B cell (primary cell): Measurements from ENCODE around the gene ADAMTS13. TPM values are rescaled to one million over a fixed set of nuclear protein-coding genes. Genes with fewer than 3 reads are reported as not detected.
A peak's percentile ranks its signal among the peaks of the same experiment; 100 is the strongest.

Experiments used
- ATAC-seq: fragments of 200-7000 bp; cut with Tn5 transposase; one replicate; pipeline ENCODE4 v1.10.0; 2021; ENCODE audit warnings: low read depth, mild to moderate bottlenecking, moderate number of reproducible peaks, moderate library complexity
- CTCF ChIA-PET: fragments of 350-600 bp; sonication (Branson Sonifier 250); formaldehyde crosslinking; loops from one replicate; lab custom pipeline; 2021; ENCODE audit warnings: antibody characterized with exemption, inconsistent platforms; lab: Charles Lee
- POLR2A ChIA-PET: fragments of 350-600 bp; sonication (Branson Sonifier 250); formaldehyde crosslinking; loops from one replicate; lab custom pipeline; 2021; ENCODE audit warnings: antibody characterized with exemption; lab: Charles Lee
- DNase-seq: peaks from one replicate; pipeline ENCODE4 v3.0.0; 2013
- H2AFZ ChIP-seq: 2 replicates; pipeline ENCODE4 v1.6.1; 2012; ENCODE audit warnings: mild to moderate bottlenecking, low read depth, low read length; ENCODE audit not compliant: insufficient read depth, poor library complexity, severe bottlenecking
- H3K27ac ChIP-seq, 2 donors: 1 replicate in 1 of 2; 2 replicates in 1 of 2; pipeline ENCODE4 v1.5.1; 2012 to 2013; ENCODE audit warnings: low read length in 2 of 2, mild to moderate bottlenecking in 2 of 2, moderate library complexity in 1 of 2
- H3K27me3 ChIP-seq, 4 experiments: fragments of 200-600 bp in 1 of 4; sonication (generic) in 1 of 4; replicated peaks in 1 of 4; 1 replicate in 2 of 4; 2 replicates in 2 of 4; pipeline versions ENCODE4 v1.6.1 to v1.7.0; 2013 to 2016; ENCODE audit warnings: low read length in 3 of 4, mild to moderate bottlenecking in 2 of 4, mixed read lengths in 1 of 4, moderate library complexity in 1 of 4; ENCODE audit not compliant: insufficient read depth in 4 of 4, control insufficient read depth in 3 of 4; ENCODE audit errors: control extremely low read depth in 1 of 4
- H3K36me3 ChIP-seq, 2 experiments: replicated peaks in 1 of 2; 1 replicate in 1 of 2; 2 replicates in 1 of 2; pipeline versions ENCODE4 v1.6.1 to v1.7.1; 2013; ENCODE audit warnings: low read length in 1 of 2; ENCODE audit not compliant: insufficient read depth in 2 of 2, control insufficient read depth in 1 of 2; ENCODE audit errors: control extremely low read depth in 1 of 2, extremely low read depth in 1 of 2
- H3K4me1 ChIP-seq, 2 donors: fragments of 200-600 bp in 1 of 2; sonication (generic) in 1 of 2; 1 replicate in 1 of 2; 2 replicates in 1 of 2; pipeline versions ENCODE4 v1.5.1 to v1.6.1; 2013 to 2017; ENCODE audit warnings: low read length in 2 of 2; ENCODE audit not compliant: control insufficient read depth in 2 of 2, insufficient read depth in 2 of 2
- H3K4me2 ChIP-seq: replicated peaks from 2 replicates; pipeline ENCODE3; 2012; ENCODE audit warnings: mild to moderate bottlenecking, low read depth, low read length; ENCODE audit not compliant: poor library complexity, severe bottlenecking
- H3K4me3 ChIP-seq, 5 experiments: fragments of 200-600 bp in 1 of 5; sonication (generic) in 1 of 5; 1 replicate in 3 of 5; 2 replicates in 2 of 5; pipeline versions ENCODE4 v1.5.1 to v1.7.0; 2011 to 2016; ENCODE audit warnings: low read length in 4 of 5, mild to moderate bottlenecking in 4 of 5, low read depth in 2 of 5, control low read depth in 1 of 5, moderate library complexity in 1 of 5; ENCODE audit not compliant: insufficient read depth in 1 of 5; ENCODE audit errors: control extremely low read depth in 1 of 5, extremely low read depth in 1 of 5
- H3K79me2 ChIP-seq: fragments of 200-600 bp; sonication (generic); one replicate; pipeline ENCODE4 v1.6.0; 2016; ENCODE audit warnings: low read length; ENCODE audit not compliant: control insufficient read depth, insufficient read depth
- H3K9ac ChIP-seq: fragments of 200-600 bp; sonication (generic); 2 replicates; pipeline ENCODE4 v1.6.1; 2017; ENCODE audit warnings: mild to moderate bottlenecking, low read length, moderate library complexity
- H3K9me3 ChIP-seq, 3 donors: one replicate each; pipeline versions ENCODE4 v1.6.1 to v1.7.1; 2013; ENCODE audit warnings: low read length in 2 of 3; ENCODE audit not compliant: control insufficient read depth in 2 of 3, insufficient read depth in 1 of 3; ENCODE audit errors: control extremely low read depth in 1 of 3
- H4K20me1 ChIP-seq: 2 replicates; pipeline ENCODE4 v1.6.0; 2012; ENCODE audit warnings: mild to moderate bottlenecking, low read length; ENCODE audit not compliant: insufficient read depth, control insufficient read depth, poor library complexity, severe bottlenecking
- H3K27ac Mint-ChIP-seq: one replicate; pipeline ENCODE4 v1.8.0; 2021; ENCODE audit warnings: mixed read lengths
- H3K27me3 Mint-ChIP-seq: one replicate; pipeline ENCODE4 v1.8.0; 2021; ENCODE audit warnings: mixed read lengths
- H3K4me1 Mint-ChIP-seq: one replicate; pipeline ENCODE4 v1.8.0; 2021; ENCODE audit warnings: mixed read lengths
- H3K4me3 Mint-ChIP-seq: one replicate; pipeline ENCODE4 v1.8.0; 2021; ENCODE audit warnings: mixed read lengths
- H3K9me3 Mint-ChIP-seq: one replicate; pipeline ENCODE4 v1.8.0; 2022; ENCODE audit warnings: mixed read lengths; ENCODE audit not compliant: insufficient read depth
- CTCF ChIP-seq: fragments of 200-600 bp; IDR thresholded peaks from one replicate; pipeline ENCODE4 v1.8.0; 2022; ENCODE audit warnings: antibody characterized with exemption, mild to moderate bottlenecking
- EZH2 ChIP-seq: IDR thresholded peaks from 2 replicates; pipeline ENCODE4 v1.6.1; 2012; ENCODE audit warnings: borderline replicate concordance, low read depth, mild to moderate bottlenecking, moderate library complexity, low read length; ENCODE audit not compliant: insufficient read depth, poor library complexity, severe bottlenecking
- WGBS: methylation state at CpG from one replicate; pipeline ENCODE4 v1.1.5; 2013; ENCODE audit warnings: missing lambda C conversion rate; ENCODE audit not compliant: insufficient coverage; 5-methylcytosine and 5-hydroxymethylcytosine counted together
- intact Hi-C: fragments of 100-400 bp; cut with micrococcal nuclease; formaldehyde crosslinking; loops from one replicate; pipeline ENCODE4 v1.10.0; 2022
- polyA plus RNA-seq: library from polyadenylated mRNA; depleted of rRNA; stranded (reverse); fragments of >200 nt; gene quantifications from 2 replicates; pipeline ENCODE4 v1.2.3, GENCODE V29; 2012
- total RNA-seq, 2 donors: library from RNA; stranded (reverse); fragments of 120-200 nt in 1 of 2; gene quantifications; 1 replicate in 1 of 2; 2 replicates in 1 of 2; pipeline versions ENCODE4 v1.2.3 to v1.2.4, GENCODE V29; 2013 to 2022

ADAMTS13 gene
- total and polyA plus RNA-seq, 2 donors (not counting 1 experiment from before 2014, with no cell fraction given): 2.5 to 5.7 TPM

DNA sequence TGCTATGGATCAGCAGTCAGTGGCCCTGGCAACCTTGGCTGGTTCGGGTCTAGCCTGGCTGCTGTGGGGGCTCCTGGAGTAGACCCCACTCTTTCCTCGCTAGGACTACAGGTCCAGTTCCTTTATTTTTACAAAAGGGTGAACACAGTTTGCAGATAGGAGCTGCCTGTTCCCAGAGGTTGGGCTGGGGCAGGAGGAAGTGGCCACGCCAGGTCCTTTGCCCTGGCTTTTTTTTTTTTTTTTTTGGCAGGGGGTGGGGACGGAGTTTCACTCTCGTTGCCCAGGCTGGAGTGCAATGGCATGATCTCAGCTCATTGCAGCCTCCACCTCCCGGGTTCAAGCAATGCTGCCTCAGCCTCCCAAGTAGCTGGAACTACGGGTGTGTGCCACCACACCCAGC lies 48.8 kb downstream of the ADAMTS13 start:
- H3K27me3 Mint-ChIP-seq: no peaks in the 10 kb centered on the region
- Histone ChIP-seq H3K36me3 (peaks cover 0 to 50% of the 10 kb centered on the region in 2 experiments), H3K4me2 (no peak overlapping the region), H3K4me1 (peaks cover 9 to 27% of the 10 kb centered on the region in 2 donors), H4K20me1 (peaks cover 69% of the 10 kb centered on the region), H3K79me2 (peaks cover 9% of the 10 kb centered on the region), H2AFZ (no peak overlapping the region), H3K4me3 (no peak overlapping the region), H3K9ac (no peak overlapping the region), H3K27me3 (no peaks in the 10 kb centered on the region), H3K27ac (no peak overlapping the region), H3K9me3 (no peaks in the 10 kb centered on the region)
- peak overlapping the region; percentile 71 for H3K27ac Mint-ChIP-seq
- DNase-seq (no peak), ATAC-seq (no peak)
- no peak for TF ChIP-seq EZH2
- intact Hi-C loops: loop anchor here (10.0 kb wide), 1 partner anchor 356 kb away; no protein-coding TSS in a partner anchor
- CTCF ChIA-PET: no interaction called here
- WGBS: 91% methylated on average over 7 of the region's 7 CpGs
- peaks cover 13% of the 10 kb centered on the region for H3K4me1 Mint-ChIP-seq
- POLR2A ChIA-PET: interaction anchor here (0.7 kb wide), 2 partner anchors 16 to 163 kb away, joined by 5 read pairs; no protein-coding TSS in a partner anchor
- H3K9me3 Mint-ChIP-seq: no peaks in the 10 kb centered on the region
- no peak overlapping the region for H3K4me3 Mint-ChIP-seq

DNA sequence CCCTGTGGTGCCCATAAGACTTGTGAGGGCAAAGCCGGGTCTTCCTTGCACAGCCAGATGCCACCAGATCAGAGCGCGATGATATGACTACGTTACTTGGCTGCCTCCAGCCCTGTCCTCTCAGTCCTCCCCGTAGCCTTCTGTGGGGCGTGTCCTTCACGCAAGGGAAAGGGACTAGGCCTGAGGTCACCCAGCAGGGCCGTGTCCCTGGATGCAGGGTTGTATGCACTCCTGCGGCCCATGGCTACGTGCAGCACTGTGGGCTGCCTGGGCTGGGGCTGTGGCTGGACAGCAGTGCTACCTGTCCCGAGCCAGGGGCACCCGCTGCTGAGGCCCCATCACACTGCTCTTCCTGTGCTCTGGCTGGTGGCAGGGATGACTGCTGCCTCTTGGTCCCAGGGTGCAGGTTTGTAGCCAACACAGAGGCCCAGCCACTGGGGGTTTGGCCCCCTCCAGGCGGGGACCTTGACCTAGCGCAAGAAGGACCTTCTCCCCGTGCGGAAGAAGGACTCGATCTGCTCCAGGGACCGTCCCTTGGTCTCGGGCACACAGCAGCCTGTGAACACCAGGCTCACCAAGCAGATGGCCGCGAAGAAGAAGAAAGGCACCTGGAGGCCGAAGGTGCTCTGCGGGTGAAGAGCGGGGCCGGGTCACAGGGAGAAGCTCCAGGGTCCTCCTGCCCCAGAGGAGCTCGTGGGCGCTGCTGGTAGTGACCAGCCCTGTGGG lies 49.5 kb downstream of the ADAMTS13 start:
- no peak for DNase-seq
- ATAC-seq: no peak
- no peak overlapping the region for H2AFZ ChIP-seq
- no peak overlapping the region for H3K9ac ChIP-seq
- ChIA-PET CTCF (no interaction called here), POLR2A (interaction anchor here (0.7 kb wide), 3 partner anchors 17 to 522 kb away, joined by 3 to 5 read pairs (median 5); no protein-coding TSS in a partner anchor)
- Mint-ChIP-seq H3K27ac (peak overlapping the region; percentile 70), H3K4me1 (peaks cover 20% of the 10 kb centered on the region), H3K9me3 (no peaks in the 10 kb centered on the region), H3K4me3 (no peak overlapping the region), H3K27me3 (no peaks in the 10 kb centered on the region)
- H3K79me2 ChIP-seq: peaks cover 13% of the 10 kb centered on the region
- H3K36me3 ChIP-seq: peaks cover 0 to 58% of the 10 kb centered on the region in 2 experiments
- TF ChIP-seq EZH2 (no peak), CTCF (no peak)
- H3K27ac ChIP-seq: no peak overlapping the region
- H3K4me3 ChIP-seq: no peak overlapping the region
- peaks cover 9 to 35% of the 10 kb centered on the region in 2 donors for H3K4me1 ChIP-seq
- no peaks in the 10 kb centered on the region for H3K27me3 ChIP-seq
- WGBS: 94% methylated on average over 27 of the region's 27 CpGs
- H3K4me2 ChIP-seq: no peak overlapping the region
- intact Hi-C loops: loop anchor here (10.0 kb wide), 1 partner anchor 357 kb away; no protein-coding TSS in a partner anchor
- H4K20me1 ChIP-seq: peaks cover 76% of the 10 kb centered on the region
- H3K9me3 ChIP-seq: no peaks in the 10 kb centered on the region
